NCI-H2171 (cell line): ENCODE measurements around the gene TNFSF18.

Experiments used
- DNase-seq: peaks from one replicate; lab custom pipeline; 2025; lab: John Stamatoyannopoulos, UW

TNFSF18 gene

DNA sequence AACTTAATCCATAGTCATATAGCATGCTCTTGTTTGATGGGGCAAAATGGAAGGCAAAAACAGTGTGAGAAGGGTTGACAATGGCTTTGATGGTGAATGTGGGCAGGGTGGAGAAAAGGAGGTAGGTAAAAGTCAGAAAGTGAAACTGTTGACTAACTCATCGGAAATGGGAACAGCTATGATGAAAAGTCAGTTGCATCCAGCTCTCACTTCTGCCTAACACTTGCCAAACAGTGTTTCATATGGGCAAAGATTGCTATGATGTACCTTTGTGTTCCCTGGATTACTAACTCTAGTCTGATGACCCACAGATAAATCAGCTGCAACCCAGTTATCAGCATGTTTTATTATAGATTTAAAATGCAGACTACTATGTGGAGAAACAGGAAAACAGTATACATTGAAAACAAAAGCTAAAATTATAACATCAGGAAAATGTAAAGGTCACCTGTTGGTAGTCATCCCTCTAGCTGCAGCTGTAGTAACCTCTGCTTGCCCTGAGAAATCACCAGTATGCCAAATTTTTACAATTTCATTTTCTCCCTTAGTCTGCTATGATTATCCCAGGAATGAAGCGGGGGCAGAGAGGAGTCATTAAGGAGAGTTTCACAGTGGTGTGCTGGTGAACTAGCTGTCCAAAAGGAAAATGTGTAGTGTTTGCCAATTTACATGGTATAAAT is 11.7 kb downstream of the TNFSF18 start:
- DNase-seq = no peak

DNA sequence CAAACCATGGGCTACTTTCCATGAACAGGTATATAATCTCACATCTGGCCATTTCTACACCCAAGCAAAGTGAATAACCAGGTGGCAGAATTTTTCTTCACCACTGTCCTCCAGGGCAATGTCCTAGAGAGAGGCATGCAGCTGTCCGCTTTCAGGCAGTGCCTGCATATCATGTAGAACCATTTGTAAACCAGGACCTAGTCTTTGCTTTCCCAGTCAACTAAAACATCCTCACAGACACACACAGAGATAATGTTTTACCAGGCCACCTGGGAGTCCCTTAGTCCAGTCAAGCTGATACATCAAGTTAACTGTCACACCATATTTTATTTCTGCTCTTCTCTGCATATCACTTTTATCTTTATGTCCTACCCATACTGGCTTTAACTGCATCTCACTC is 26.2 kb downstream of the TNFSF18 start:
- no peak for DNase-seq

DNA sequence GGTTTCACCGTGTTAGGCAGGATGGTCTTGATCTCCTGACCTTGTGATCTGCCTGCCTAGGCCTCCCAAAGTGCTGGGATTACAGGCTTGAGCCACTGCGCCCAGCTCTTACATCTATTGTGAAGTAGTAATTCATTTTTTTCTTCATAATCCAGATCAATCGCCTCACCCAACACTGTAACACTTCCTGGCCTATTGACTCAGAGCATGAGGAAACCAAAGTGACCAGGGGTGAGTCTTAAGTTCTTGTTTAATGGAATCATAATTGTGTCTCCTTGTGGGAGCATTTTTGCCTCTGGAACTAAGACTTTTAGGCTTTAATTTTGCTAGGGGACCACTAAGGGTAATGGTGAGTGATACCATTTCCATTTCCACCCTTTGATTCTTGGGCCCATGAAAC is 27.4 kb downstream of the TNFSF18 start:
- DNase-seq = no peak

DNA sequence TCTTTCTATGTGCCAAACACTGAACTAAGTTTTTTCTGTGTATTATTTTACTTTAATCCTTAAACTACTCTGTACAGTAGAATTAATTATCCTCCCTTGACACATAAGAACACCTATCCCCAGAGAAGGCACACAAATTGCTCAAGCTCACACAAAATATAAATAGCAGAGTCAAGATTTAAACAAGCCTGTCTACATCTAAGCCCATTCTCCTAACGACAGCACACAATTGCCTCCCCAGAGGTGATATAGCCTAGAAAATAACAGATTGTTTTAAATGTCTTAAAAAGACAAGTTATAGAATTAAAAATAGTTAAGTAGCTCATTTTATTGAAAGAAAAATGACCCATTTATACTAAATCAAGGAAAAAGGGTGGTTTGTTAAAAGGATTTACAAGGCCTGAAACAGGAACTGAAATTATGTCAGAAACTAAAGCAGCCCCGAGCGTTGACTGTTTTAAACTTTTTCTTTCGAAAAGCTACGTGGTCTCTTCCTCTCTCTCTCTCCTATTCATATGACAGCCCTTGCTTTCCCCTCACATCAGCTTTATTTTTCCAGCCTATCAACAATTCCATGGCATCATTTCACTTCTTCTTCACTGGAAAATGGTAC is 30.5 kb downstream of the TNFSF18 start:
- DNase-seq = no peak

DNA sequence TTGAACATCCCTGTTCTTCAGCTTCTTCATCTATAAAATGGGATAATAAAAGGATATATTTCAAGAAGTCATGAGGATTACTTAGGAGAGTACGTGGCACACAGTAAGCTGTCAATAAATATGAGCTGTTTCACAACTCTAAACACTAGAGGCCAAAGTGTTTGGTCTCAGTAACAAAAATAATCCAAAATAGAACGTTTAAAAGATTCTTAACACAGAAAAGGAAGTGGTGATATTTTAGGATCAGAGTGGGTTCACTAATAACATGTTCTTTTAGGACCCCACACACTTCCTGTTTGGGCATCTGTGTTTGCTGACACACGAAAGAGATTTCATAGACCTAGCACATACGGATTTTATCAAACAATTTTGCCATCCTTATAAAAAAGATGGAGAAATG is 32.9 kb downstream of the TNFSF18 start:
- DNase-seq = no peak

DNA sequence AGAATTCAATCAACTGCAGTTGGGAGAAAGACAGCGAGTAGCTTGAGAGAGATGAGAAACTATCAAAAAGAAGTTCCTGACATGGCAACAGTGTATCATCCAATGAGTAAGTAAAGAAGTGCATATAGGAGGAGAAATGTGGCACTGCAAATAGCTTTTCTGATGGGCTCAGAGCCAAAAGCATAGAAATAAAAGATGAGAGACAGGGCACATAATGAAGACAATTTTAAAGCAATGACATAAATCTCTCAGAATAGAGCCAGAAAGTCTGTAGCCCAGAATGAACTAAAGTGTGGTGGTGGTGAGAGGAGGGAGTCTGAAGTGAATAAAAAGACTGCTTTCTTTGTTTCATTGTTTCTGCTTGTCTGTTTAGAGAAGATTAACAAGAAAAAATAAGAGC is 34.3 kb downstream of the TNFSF18 start:
- DNase-seq = no peak

DNA sequence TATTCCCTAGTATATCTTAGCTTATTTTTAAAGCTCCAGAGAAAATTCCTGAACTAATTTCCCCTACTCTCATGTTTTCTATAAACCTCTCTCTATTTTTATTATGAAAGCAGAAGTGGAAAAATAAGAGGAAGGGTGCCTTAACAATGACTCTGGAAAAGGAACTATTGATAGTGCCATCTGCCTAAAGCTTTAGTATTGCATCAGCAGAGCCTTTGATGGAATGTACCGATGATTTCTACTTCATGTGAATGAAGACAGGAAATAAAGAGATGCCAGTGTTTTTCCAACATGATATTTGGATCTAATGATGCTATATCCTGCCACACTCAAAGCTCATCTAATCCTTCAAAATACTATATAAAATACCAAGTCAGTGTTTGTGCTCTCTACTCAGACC is 35.1 kb downstream of the TNFSF18 start:
- no peak for DNase-seq

DNA sequence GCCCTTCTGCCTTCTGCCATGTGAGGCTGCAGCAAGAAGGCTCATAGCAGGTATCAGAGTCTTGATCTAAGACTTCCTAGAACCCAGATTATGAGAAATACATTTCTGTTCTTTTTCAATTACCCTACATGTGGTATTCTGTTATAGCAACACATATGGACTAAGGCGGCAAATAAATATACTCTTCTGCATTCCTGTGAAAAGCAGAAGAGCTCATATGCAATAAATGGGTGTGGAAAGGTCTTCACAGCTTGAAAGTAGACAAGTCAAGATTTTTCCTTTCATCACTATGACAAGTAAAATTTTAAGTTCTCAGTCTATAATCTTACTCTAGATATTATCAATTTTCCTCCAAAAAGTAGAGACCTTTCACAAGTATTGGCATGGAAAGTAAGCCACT is 36.6 kb downstream of the TNFSF18 start:
- DNase-seq = no peak

DNA sequence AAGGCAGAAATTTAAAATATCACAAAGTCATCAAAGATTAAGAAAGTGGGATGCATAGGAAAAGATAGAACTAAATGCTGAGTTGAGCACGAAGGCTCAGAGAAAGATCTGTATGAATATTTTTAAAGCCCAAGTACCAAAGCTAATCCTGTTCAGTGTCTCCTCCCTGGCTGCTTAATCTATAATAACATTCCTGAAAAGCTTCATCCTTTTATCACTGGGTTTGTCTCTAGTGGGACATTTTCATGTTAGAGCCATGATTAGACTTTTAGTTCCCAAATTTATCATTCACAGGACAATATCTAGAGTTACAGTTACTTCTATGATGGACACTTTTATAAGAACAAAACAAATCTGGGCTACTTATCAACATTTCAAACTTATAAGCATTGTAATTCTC is 38.6 kb downstream of the TNFSF18 start:
- DNase-seq = no peak

DNA sequence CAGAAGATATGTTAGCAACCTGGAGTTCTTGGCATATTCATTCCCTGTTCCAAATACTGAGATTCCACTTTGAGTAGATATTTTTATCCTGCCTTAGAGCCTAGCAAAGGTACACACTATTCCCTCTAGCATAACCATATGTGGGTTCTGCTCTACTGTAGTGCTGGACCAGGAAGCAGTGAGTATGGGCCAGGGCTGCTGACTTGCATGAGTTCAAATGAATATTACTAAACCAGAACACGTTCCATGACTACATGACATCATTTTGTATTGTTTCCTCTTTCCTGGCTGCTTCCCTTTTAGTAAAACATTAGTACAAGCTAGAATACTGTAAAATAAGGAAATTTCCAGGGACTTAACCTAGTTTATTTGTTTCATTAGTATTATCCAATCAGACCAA is 41.1 kb downstream of the TNFSF18 start:
- DNase-seq = no peak

DNA sequence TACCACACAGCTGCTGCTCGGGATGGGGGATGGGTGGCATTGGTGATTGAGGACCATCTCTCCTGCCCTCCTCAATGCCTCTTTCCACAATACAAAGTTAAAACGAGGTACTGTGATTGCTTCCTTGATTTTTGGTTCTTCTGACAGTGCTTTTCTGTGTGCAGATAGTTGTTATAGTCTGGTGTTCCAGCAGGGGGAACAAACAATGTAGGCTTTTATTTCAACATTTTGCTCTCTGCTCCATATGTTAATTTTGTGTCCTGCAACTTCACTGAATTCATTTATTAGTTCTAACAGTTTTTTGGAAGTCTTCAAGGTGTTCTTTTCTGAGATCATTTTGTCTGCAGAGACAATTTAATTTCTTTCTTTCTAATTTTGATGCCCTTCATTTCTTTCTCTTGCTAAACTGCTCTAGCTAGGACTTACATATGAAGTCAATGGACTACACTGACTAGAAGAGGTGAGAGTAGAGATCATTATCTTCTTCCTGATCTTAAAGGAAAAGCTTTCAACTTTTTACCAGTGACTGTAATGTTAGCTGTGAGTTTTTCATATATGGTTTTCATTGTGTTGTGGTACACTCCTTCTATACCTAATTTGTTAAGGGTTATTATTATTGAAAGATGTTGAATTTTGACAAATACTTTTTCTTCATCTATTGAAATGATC is 45.4 kb downstream of the TNFSF18 start:
- no peak for DNase-seq

DNA sequence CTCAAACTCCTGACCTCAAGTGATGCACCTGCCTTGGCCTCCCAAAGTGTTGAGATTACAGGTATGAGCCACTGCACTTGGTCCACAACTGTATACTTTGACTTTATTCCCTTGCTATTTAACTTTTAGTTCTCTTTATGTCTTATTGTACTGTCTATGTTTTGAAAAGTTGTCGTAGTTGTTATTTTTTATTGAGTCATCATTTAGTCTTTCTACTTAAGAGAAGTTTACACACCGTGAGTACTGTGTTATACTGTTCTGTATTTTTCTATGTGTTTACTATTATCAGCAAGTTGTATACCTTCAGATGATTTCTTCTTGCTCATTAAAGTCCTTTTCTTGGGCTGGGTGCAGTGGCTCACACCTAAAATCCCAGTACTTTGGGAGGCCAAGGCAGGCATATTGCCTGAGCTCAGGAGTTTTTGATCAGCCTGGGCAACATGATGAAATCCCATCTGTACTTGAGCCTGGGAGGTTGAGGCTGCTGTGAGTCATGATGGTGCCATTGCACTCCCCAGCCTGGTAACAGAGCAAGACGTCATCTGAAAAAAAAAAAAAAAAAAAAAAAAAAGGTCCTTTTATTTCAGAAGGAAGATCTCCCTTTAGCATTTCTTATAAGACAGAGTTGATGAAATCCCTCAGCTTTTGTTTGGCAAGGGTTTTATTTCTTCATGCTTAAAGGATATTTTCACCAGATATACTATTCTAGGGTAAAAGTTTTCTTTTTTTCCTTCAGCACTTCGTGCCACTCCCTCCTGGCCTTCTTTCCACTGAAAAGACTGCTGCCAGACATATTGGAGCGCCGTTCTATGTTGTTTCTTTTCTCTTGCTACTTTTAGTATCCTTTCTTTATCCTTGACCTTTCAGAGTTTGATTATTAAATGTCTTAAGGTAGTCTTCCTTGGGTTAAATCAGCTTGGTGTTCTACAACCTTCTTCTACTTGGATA is 47.6 kb downstream of the TNFSF18 start:
- no peak for DNase-seq

DNA sequence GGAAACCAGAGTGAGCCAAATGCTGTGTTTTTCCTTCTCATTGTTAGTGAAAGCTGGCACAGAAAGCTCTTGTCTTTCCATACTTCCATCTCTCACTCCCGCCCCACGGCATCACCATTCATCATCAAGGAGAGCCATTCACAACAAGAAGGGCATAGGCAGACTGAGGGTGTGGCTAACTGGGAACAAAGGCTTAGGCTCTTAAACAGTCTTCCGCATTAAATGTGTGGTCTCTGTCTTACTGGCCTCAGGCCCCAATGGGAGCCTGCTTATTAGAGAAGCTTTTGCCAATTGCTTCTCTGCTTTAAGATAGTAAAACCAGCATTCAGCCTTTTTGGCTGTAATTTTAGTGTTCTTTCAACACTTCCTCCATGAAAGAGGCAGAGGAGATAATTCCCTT is 51.4 kb downstream of the TNFSF18 start:
- DNase-seq = no peak

DNA sequence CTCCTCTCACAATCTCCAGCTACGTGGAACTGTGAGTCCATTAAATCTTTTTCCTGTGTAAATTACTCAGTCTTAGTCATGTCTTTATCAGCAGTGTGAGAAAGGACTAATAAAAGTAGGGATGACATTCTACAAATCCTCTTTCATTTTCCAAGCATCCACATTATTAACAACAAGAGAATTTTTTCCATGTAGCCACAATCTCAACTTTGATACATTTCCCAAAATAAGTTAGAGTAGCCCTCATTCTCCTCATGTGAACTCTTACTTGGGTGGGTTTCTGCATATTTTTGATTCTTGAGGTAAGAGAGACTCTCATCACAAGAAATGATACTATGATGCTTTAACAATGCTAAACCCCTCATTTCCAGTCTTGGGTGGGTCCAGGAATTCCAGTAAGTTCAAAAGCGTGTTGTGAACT is 52.8 kb downstream of the TNFSF18 start:
- no peak for DNase-seq

DNA sequence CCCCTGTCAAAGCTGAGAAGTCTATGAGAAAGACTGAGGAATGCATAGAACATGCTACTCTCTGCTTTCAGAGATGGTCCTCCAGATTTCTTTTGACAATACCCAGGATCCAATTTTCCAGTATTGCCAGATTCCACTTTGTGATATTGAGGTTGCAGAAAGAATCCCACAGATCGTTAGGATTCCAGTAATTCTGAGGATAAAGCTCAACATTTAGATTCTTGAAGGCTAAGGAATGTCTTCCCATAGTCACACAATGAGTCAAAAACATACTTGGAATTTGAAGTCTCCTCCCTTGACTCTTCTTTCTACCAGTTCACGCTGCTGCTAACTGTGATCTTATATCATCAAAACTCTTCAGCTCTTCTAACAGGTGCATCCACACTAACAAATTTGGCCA is 57.1 kb downstream of the TNFSF18 start:
- no peak for DNase-seq

DNA sequence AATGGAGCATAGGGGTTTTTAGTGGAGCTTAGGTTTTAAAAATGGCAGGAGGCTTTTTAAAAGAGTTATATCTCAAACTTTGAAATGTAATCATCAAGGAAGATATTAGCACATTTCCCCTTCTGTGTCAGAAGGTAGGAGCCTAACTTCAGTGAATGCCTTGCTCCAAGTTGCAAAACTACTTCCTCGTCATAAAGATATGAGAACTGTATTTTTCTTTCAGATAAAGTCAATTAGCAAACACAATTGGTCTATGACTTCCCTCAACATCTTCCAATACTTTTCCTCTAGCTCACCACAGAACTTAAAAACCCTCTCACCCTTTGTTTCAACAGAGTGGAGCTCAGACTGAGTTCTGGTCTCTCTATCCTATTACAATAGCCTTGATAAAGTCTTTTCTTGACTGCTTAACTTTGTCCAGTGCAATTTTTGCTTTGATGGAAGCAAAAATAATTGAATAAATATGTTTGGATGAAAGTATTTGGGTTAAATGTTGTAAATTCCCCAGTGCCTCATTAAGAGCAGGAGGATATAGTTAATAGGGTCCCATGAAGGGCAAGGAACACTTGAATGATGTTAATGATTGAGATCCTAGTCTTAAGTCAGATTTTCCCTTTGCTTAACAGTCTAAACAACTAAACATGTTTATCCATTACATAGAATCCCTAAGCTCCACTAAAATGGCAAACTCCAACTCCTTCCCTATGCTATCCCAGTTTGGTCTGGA is 58.9 kb downstream of the TNFSF18 start:
- DNase-seq = no peak

DNA sequence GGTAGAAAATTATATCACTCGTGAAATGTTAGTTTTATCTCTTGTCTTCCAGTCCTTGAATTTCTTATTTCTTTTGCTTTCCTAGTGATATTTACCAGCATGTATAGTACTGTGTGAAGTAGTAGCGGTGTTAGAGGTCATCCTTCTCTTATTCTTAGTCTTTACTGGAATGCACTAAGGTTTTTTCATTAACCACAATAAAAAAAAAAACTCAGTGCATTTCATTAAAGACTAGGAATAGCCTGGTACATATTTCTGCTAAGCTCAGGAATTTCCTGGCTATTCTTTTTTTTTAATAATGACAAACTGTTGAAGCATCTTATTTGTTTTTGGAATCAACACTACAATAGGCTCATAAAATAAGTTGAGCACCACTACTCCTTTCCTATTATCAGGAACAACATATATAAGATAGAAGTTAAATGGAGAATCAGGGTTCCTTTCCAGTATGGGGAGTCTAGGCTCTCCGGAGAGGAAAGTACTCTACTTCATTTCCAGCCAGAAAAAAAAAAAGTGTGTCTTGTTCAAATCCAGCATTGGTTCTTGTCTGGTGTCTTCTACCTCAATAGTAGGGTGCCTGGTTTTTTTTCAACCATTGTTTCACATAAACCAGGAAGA is 60.0 kb downstream of the TNFSF18 start:
- no peak for DNase-seq
